GM21717 (cell line): ENCODE data around the gene SPTBN1.

Source experiments
- ATAC-seq: cut with Tn5 transposase; IDR thresholded peaks from one replicate; pipeline ENCODE4 v1.9.1; 2021; ENCODE audit warnings: mild to moderate bottlenecking, moderate library complexity; ENCODE audit not compliant: unreplicated experiment

The SPTBN1 gene

DNA sequence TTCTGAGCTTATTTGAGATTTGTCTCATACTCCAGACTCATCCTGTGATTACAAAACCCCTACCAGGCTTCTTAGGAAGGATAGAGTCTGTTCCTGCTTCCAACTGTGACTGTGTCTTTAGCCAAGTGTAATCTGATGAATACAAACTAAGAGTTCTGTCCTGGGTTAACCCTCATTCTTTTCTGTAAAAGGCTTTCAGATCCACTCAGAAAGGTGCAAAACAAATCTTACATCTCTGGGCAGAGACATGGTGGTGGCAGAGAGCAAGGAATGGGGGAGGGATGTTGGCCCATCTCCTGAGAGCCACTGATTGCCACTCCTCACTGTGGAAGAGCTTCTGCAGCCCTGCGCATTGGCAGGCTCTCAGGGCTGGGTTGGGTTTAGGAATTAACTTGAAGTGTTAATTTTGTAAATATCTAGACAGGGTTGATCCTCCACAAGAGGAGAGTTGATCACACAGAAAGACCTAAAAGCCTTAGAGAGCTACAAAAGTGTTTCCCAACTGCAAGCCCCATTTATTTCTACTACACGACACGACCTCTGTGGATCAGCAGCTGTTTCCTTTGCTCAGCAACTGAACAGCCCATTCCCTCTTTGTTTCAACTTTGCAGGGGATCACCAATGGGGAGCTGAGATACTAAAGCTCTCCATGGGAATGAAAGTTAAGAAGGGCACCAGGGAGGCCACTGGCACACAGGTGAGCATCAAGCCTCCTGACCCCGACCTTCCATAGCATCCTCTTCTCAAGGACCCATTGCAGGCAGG lies 23.7 kb upstream of the SPTBN1 start:
- ATAC-seq: no peak

DNA sequence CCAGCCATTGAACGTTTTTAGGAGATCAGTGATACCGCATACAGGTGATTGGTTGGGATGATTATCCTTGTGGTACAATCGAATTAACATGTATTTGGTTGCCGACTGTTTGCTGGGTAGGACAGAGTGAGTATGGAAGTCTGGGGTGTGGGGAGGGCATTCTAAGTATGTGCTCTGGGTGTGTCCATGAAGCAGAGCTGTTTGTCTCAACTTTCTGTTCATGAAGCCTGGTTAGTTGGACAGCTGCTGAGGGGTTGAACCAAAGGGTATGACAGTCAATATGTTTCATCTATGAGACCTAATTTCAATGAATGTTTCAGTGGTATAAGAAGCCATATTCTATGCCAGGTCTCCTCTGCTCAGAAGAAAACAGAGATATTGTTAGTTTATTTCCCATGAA lies 21.9 kb upstream of the SPTBN1 start:
- no peak for ATAC-seq

- ATAC-seq: no peak
These were observed 21.4 kb upstream of the SPTBN1 start for GRCh38 chr2:54434711-54435110.

GRCh38 chr2:54435325-54436226 lies 20.6 kb upstream of the SPTBN1 start:
- no peak for ATAC-seq

- no peak for ATAC-seq
These were observed 18.5 kb upstream of the SPTBN1 start for GRCh38 chr2:54437588-54437987.

- no peak for ATAC-seq
These were observed 17.9 kb upstream of the SPTBN1 start for GRCh38 chr2:54438271-54438670.

DNA sequence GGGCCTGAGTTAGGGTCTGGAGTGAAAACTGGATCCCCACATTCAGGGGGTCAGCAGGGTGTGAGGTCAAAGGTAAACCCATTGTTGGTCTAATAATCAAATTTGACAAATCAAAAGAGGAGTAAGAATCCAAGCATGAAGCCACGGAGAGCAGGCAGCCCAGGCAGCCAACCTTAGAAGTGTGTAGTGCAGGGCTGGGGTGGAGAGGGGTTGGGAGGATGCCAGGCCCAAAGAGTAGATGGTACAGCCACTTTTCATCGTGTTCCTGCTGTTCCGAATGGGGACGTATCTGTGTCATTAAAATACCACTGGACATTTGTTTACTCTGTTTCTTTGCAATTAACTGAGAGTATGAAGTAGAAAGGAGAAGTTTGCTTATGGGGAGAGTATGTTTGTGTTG lies 16.5 kb upstream of the SPTBN1 start:
- no peak for ATAC-seq

DNA sequence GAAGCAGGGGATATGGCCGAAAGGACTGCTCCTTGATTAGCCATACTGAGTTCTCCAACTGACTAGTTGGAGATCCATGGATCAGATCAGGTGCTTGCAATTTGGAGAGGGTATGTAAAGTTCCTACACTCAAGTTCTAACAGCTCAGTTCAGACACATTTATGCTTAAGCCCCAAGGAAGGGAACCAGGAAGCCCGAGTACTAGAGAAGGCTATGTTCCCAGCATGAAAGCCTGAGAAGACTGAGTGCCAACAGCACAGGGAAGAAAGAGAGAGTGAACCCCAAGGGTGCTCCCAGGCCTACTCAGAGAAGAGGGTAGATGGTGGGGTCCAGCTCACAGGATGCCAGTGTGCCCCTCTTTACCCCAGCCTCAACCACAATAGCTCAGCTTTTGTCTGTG lies 16.1 kb upstream of the SPTBN1 start:
- no peak for ATAC-seq

- no peak for ATAC-seq
These were observed 11.6 kb upstream of the SPTBN1 start for GRCh38 chr2:54444503-54444902.

DNA sequence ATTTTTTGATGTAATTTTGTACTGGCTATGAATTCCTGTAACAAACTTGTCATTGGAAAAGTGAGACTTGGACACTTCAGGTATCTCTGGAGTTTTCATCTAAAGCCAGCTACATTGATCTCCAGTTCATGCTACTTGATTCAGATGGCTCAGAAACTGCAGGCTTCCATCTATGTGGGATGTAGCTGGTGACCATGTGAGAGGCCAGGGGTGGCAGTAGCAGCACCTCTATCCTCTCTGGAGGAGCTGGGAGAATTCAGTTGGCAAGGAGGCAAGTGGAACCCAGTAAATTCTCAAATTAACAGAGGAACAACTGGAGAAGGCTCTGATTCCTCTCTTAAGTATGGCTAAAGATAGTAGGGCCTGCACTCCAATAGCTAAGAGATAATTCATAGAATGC lies 10.0 kb upstream of the SPTBN1 start:
- ATAC-seq: no peak

DNA sequence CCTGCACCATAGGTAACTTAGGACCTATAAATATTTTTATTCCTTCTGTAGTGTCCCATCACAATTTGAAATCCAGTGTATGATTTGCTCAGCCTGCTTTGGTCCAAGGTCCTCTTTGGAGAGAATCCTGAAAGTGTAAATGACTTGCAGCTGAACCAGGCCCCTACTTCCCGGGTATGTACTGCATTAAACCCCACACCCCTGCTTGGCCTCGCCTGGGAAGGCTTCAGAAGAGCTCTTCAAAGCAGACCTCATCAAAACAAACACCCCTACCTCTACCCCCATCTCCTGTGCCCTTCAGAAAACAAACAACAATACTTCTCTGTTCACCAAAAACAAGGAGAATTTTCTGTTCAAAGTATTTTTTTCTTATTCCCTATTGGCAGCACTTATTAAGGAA lies 9.5 kb upstream of the SPTBN1 start:
- ATAC-seq: no peak

- ATAC-seq: no peak
These were observed 1.5 kb upstream of the SPTBN1 start for GRCh38 chr2:54454548-54455130.

- no peak for ATAC-seq
These were observed 980 bp upstream of the SPTBN1 start for GRCh38 chr2:54455131-54455562.

GRCh38 chr2:54456362-54456611 lies 160 bp downstream of the SPTBN1 start:
- ATAC-seq: no peak

DNA sequence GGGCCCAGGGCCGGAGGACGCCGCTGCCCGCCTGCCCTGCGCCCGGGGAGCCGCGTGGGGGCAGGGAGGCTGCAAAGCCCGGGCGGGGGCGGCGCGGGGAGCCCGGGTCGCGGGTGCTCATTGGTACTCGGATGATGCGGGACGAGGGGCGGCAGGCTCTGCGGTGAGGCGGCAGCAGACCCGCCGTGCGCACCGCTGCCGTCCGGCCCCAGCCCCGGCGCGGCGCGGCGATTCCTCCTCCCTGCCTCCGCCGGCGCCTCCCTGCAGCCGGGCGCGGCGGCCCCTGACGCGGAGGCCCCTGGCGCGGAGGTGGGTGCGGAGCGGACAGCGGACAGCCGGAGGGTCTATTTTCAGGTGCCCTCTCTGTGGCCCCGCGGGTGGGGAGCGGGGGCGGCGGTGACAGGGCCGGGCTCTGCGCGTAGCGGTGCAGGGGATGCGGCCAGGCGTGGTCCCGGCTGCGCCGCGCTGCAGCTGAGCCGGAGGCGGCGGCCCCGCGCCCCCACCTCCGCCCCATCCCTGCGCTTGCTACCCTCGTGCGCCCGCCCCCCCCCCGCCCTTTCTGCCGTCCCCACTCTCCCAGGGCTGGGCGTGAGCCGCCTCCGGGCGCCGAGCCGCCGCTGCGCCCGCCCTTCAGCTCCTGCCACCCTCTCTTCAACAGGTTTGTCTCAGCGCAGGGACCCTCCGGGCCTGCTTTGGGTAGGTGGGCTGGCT lies 640 bp downstream of the SPTBN1 start:
- no peak for ATAC-seq

DNA sequence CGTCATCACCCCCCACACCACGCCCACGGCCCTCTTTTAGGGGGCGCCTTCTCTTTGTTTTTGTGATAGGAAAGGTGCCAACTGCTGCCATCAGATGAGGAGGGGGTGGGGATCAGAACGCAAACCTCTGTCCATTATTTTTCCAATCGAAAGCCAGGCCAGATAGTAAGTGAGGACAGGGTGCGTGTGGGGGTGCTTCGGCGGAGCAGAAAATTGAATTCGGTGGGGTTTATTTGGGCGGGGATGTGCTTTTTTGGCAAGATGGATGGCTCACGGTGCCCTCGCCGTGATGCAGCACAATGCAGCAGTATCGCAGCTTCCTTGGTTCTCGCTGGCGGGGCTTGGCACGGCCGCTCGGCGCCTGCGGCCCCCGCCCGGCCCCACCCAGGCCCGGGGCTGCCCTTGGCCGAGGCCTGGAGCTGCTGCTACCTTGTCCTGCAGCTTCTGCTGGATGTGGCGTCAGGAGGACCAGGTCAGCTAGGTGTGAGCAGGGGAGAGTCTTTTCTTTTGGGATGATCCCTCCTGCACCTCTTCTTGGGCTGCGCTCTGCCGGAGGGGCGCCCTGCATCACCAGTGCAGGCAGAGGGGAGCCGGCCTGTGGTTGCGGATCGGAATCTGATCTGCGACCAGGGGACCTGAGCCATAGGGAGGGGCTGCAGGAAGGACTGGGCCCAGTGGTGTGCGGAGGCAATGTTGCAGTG lies 1.3 kb downstream of the SPTBN1 start:
- no peak for ATAC-seq

DNA sequence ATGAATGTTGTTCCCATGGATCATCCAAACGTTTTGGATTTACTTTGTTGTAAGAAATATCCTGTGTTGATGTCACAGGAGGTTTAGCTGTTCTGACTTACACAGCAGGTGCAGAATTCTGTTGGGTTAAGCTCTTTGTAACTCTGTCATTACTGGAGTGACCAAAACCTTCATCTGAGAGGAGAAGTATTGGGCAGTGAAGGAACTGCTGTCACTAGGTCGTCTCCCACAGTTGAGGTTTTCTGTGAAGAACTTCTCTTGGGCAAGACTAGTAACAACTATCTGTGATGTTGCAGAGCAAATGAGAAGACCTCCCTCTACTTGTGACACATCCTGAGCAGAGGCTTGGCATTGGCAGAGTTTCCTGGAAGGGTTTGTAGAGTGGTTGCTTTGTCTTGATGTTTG lies 2.9 kb downstream of the SPTBN1 start:
- ATAC-seq: no peak

DNA sequence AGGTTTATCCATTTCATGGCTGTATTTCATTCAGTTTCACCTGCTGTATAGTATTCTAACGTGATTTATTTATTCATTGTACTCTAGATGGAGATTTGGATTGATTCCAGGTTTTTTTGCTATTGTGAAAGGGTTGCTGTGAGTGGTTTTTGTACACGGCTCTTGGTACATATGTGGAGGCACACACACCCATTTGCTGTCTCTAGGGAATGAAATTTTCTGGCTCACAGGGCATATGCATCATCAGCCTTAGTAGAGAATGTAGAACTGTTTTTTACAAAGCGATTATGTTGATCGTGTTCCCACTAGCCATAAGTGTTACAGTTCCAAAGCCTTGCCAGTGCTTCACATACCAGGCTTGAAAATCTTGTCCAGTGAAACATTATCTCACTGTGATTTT lies 5.1 kb downstream of the SPTBN1 start:
- no peak for ATAC-seq

DNA sequence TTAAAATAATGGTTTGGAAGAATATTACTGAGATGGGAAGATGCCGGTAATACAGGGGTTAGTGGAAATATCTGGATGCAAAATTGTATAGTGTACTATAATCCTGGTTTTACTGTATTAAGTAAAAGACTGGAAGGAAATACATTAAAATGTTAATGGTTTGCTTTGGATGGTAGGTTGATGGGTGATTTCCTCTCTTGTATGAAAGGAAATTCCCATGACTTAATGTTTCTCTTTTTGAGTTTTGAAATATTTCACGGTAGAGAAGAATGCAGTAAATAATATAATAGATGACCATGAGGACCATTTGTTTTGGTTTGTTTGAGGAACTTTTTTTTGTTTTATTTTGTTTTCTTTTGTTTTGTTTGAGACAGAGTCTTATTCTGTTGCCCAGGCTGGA lies 8.2 kb downstream of the SPTBN1 start:
- no peak for ATAC-seq

DNA sequence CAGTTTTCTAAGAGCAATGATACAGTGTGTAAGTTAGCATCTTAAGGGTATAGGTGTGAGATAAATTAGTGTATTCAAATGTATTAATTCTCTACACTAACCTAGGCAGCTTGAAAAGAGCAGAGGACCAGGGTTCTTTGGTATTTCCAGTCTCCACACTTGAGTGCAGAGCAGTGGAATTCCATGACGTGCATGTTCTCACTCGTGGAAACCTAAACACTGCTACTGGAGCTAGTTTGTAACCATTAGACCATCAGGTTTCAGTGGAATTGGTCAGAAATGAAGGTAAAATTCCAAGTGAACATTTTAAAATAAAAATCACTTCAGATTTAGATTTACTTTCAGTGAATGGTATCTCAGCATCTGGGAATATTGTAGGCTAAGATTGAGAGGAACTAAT lies 9.0 kb downstream of the SPTBN1 start:
- no peak for ATAC-seq

- ATAC-seq: no peak
These were observed 10.7 kb downstream of the SPTBN1 start for GRCh38 chr2:54466870-54467269.
